A673 (cell line): Measurements from ENCODE around the gene MEGF11.

Experiments
- CTCF ChIP-seq: fragments of 300-800, 200-600 bp; sonication (generic); conservative IDR thresholded peaks from 2 replicates; pipeline ENCODE4 v1.5.1; 2017; ENCODE audit warnings: low read depth, mild to moderate bottlenecking, antibody characterized with exemption, low read length, moderate library complexity, mixed read lengths
- EZH2 ChIP-seq: fragments of 200-600 bp; sonication (generic); IDR thresholded peaks from 2 replicates; pipeline ENCODE4 v1.6.1; 2017; ENCODE audit warnings: borderline replicate concordance, low read depth, mild to moderate bottlenecking, mixed read lengths, antibody characterized with exemption, low read length; ENCODE audit not compliant: poor library complexity, severe bottlenecking

GRCh38 chr15:66169023-66169422 lies 84.5 kb downstream of the MEGF11 start:
- TF ChIP-seq CTCF (no peak), EZH2 (no peak)
